ENCODE measurements around the gene SCN1B.
"Not testable (repeated sequence)": the region's sequence is repeated elsewhere in the genome, so short reads cannot be mapped to it uniquely, and the experiment has no call there.

Gene SCN1B

DNA sequence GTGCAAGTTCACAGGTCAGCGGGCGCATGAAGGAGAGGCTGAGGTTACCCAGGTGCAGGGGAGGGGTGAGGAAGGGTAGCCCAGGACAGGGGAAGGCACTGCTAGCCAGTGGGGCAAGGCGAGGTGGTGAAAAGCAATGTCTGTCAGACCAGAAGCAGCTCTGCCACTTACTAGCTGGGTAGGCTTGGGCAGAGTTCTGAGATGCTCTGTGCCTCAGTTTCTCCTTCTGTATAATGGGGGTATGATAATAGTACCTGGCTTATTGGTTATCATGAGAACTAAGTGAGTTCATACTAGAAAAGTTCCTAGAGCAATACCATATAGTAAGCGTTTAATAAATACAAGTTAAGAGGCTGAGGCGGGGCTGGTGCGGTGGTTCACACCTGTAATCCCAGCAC, 14.3 kb upstream of the SCN1B start:
- no peak for DNase-seq (ENCODE audit: low read depth in 3 of 3)

GRCh38 chr19:35017507-35017906, 12.8 kb upstream of the SCN1B start:
- no peak for DNase-seq (ENCODE audit: low read depth in 3 of 3)

DNA sequence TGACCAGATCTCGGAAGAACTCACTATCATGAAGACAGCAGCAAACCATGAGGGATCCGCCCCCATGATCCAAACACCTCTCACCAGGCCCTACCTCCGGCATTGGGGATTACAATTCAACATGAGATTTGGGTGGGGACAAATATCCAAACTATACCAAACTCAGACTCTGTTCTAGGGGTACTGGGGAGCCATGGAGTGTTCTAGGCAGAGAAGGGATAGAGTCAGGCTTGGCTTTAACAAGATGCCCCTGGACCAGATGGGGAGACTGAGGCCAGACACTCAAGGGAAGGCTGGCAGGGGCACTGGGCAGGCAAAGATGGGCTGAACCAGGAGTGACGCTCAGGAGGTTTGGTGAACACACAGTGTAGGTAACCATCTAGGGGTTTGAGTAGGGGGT, 11.9 kb upstream of the SCN1B start:
- no peak for DNase-seq (ENCODE audit: low read depth in 3 of 3)

- no peak for DNase-seq (ENCODE audit: low read depth in 3 of 3)
These were observed 11.1 kb upstream of the SCN1B start for GRCh38 chr19:35019144-35019543.

GRCh38 chr19:35021016-35021415, 9.3 kb upstream of the SCN1B start:
- no peak for DNase-seq (ENCODE audit: low read depth in 3 of 3)

DNA sequence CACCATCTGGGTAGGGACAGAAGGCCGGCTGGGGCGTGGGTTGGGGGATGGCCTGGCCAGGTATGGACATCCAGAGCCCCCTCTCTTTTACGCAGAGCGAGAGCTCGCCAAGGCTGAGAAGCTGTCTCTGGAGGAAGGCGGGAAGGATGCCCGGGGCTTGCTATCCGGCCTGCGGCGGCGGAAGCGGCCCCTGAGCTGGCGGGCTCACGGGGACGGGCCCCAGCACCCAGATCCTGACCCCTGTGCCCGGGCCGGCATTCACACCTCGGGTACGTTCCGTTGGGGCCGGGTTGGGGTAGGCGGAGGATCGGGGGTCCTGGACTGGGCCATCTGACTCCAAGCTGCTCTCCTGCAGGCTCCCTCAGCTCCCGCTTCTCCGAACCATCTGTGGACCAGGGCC, 8.7 kb upstream of the SCN1B start:
- no peak for DNase-seq (ENCODE audit: low read depth in 3 of 3)

DNA sequence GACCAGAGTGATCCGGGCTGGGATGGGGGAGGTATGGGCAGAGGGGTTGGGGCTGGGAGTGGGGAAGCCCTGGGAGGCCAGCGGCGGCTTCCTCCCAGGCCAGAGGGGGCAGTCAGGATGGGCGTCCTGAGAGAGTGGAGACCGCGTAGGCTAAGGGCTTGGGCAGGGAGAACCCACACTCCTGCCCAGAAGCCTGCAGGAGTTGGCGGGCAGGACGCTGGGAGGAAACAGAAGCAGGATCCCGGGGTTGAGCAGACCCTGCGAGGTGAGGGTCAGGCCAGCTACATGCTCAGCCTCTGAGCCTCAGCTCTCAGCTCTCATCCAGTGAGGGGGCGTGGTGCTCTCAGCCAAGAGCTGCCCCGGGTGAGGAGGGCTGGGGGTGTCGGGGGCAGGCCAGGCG, 7.8 kb upstream of the SCN1B start:
- no peak for DNase-seq (ENCODE audit: low read depth in 3 of 3)

DNA sequence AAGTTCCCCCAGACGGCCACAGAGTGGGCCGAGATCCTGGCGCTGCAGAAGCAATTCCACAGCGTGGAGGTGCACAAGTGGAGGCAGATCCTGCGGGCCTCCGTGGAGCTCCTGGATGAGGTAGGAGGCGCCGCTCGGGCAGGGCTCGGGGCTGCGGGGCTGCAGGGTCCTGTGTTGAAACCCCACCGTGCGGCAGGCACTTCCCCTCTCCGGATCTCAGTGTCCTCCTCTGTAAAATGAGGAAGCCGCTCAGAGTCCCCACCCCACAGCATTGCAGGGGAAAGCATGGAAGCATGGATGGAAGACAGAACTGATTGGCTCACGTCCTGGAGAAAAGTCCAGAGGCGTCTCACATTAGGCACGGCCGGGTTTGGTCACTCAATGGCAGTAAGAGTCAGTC, 6.8 kb upstream of the SCN1B start:
- DNase-seq (ENCODE audit: low read depth in 3 of 3) = no peak

DNA sequence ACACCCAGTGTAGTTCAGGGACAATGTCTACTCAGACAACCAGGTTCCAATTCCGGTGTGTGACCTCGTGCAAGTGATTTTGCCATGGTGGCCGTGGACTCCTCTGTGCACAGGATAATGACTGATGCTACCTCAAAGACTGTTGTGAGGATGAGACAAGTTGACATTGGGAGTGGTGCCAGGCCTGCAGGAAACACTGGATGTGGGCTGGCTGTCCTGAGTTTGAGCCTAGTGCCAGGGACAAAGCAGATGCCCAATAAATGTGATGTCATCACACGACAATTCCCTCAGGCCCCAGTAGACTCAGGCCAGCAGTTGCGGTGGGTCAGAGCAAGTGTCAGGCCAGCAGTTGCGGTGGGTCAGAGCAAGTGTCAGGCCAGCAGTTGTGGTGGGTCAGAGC, 6.2 kb upstream of the SCN1B start:
- no peak for DNase-seq (ENCODE audit: low read depth in 3 of 3)

GRCh38 chr19:35025969-35026368, 4.3 kb upstream of the SCN1B start:
- DNase-seq (ENCODE audit: low read depth in 3 of 3) = no peak

GRCh38 chr19:35026418-35026817, 3.9 kb upstream of the SCN1B start:
- no peak for DNase-seq (ENCODE audit: low read depth in 3 of 3)

- no peak for DNase-seq (ENCODE audit: low read depth in 3 of 3)
These were observed 3.3 kb upstream of the SCN1B start for GRCh38 chr19:35027009-35027408.

GRCh38 chr19:35027851-35028599, 2.2 kb upstream of the SCN1B start:
- DNase-seq (ENCODE audit: low read depth in 3 of 3) = no peak

DNA sequence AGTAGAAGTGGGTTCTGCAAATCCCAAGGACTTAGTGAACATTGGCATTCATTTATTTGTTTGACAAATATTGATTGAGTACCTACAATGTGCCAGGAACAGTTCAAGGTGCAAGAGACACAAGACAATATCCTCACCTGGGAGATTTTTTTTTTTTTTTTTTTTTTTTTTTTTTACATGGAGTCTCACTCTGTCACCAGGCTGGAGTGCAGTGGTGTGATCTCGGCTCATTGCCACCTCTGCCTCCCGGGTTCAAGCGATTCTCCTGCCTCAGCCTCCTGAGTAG, 1.7 kb upstream of the SCN1B start:
- not testable (repeated sequence) for DNase-seq (ENCODE audit: low read depth in 3 of 3)

GRCh38 chr19:35029275-35029736, 964 bp upstream of the SCN1B start:
- DNase-seq (ENCODE audit: low read depth in 3 of 3) = not testable (repeated sequence)

DNA sequence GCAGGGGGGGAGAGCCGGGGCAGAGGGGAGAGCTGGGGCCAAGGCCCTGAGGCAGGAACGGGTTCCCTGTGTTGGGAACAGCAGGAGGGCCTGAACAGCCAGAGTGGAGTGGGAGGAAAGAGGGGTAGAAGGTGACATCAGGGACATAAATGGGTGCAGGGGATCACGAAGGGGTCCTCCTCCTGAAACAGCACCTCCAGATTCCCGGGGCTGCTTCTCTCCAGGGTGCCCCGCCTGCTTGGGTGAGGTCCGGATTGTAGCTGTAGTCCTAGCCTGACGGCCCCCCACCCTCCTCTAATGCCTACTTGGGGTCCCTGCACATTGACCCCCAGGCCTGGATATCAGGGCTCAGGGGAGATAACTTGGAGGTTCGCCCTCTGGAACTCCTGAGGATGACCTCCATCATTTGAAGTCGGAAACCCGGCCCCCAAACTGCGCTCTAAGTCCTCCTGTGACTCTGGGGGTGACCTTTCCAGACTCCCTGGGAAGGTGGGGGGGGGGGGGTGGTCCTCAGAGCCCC, 473 bp upstream of the SCN1B start:
- DNase-seq (ENCODE audit: low read depth in 3 of 3) = no peak

- DNase-seq (ENCODE audit: low read depth in 3 of 3) = no peak
These were observed 1.0 kb downstream of the SCN1B start for GRCh38 chr19:35031072-35031881.

DNA sequence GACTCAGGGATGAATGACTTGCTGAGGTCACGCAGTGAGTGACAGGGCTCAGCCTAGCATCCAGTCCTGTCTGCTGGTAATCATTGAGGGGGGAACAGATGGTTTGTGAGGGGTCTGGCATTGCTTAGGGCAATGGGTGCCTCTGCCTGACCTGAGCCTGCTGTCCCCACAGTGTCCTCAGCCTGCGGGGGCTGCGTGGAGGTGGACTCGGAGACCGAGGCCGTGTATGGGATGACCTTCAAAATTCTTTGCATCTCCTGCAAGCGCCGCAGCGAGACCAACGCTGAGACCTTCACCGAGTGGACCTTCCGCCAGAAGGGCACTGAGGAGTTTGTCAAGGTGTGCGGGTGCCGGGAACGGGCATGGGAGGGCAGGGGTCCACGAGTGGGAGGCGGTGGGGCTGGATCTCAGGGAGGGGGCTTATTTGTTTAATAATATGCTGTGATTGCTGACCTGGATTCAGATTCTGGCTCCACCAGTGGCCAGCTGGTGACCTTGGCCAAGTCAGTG, 2.1 kb downstream of the SCN1B start:
- DNase-seq (ENCODE audit: low read depth in 3 of 3) = no peak

GRCh38 chr19:35033067-35034004, 3.1 kb downstream of the SCN1B start:
- no peak for DNase-seq (ENCODE audit: low read depth in 3 of 3)

DNA sequence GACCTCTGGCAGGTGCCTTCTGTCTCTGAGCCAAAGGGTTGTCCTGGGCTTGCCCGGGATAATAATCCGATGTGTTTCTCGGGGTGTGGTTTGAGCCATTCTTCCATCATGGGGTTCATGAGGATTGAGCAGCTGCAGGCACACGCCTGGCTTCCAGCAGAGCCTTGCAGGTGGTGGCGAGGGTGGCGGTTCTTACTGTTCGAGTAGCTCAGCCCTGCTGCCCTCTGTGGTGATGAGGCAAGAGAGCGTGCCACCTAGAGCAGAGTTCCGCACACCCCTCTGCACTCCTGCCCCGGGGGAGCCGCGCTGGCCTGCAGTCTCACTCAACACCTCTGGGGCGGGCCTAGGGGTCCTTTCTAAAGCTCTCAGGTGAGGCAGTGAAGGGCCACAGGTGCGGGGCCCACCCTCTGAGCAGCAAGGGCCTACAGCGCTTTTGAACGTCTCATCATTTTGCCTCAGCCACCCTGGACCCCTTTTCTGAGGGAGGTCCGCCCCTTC, 3.8 kb downstream of the SCN1B start:
- DNase-seq (ENCODE audit: low read depth in 3 of 3) = no peak

- no peak for DNase-seq (ENCODE audit: low read depth in 3 of 3)
These were observed 4.5 kb downstream of the SCN1B start for GRCh38 chr19:35034588-35035382.
